ENCODE results near the gene ACTA2.

The ACTA2 gene

GRCh38 chr10:88915781-88916180 is 36.8 kb downstream of the ACTA2 start:
- TF ChIP-seq CREB5 (CRISPR knock-in tag; IDR thresholded peaks at IDR 0.05; ENCODE audit: low read depth) (no peak), ESRRG (CRISPR knock-in tag; IDR thresholded peaks at IDR 0.05) (no peak), RARB (CRISPR knock-in tag; IDR thresholded peaks at IDR 0.05) (no peak), ARNTL (CRISPR knock-in tag; IDR thresholded peaks at IDR 0.05; ENCODE audit: borderline replicate concordance, low read depth) (no peak), ZNF8 (CRISPR knock-in tag; IDR thresholded peaks at IDR 0.05) (no peak), POU6F1 (CRISPR knock-in tag; IDR thresholded peaks at IDR 0.05; ENCODE audit: borderline replicate concordance, low read depth) (no peak), GLIS3 (CRISPR knock-in tag; IDR thresholded peaks at IDR 0.05) (no peak), TSHZ2 (CRISPR knock-in tag; IDR thresholded peaks at IDR 0.05) (no peak), TCF4 (CRISPR knock-in tag; IDR thresholded peaks at IDR 0.05; ENCODE audit: borderline replicate concordance) (no peak), PATZ1 (CRISPR knock-in tag; IDR thresholded peaks at IDR 0.05; ENCODE audit: borderline replicate concordance) (no peak), BACH2 (CRISPR knock-in tag; IDR thresholded peaks at IDR 0.05; ENCODE audit: borderline replicate concordance) (no peak), ZFP30 (CRISPR knock-in tag; IDR thresholded peaks at IDR 0.05) (no peak)
- ATAC-seq, result no peak; the same call in 2 of the 3 replicates

GRCh38 chr10:88913788-88914187 is 38.8 kb downstream of the ACTA2 start:
- TF ChIP-seq PATZ1 (CRISPR knock-in tag; IDR thresholded peaks at IDR 0.05; ENCODE audit: borderline replicate concordance), result peak; percentile 29; the same call in 1 of the 2 replicates
- TF ChIP-seq ESRRG (CRISPR knock-in tag; IDR thresholded peaks at IDR 0.05), result no peak
- no peak for TF ChIP-seq ZC3H10 (CRISPR knock-in tag; IDR thresholded peaks at IDR 0.05)
- peak; percentile 74 for TF ChIP-seq ISL1 (CRISPR knock-in tag; IDR thresholded peaks at IDR 0.05)
- peak; percentile 52 for ATAC-seq

- TF ChIP-seq TSHZ2 (CRISPR knock-in tag; IDR thresholded peaks at IDR 0.05) (peak; percentile 54; the same call in 1 of the 2 replicates), ZNF70 (CRISPR knock-in tag; IDR thresholded peaks at IDR 0.05) (peak; percentile 90), POU6F1 (CRISPR knock-in tag; IDR thresholded peaks at IDR 0.05; ENCODE audit: borderline replicate concordance, low read depth) (no peak), ISL1 (CRISPR knock-in tag; IDR thresholded peaks at IDR 0.05) (peak; percentile 63), CSDC2 (CRISPR knock-in tag; IDR thresholded peaks at IDR 0.05) (peak; percentile 45; the same call in 1 of the 2 replicates), ARNTL (CRISPR knock-in tag; IDR thresholded peaks at IDR 0.05; ENCODE audit: borderline replicate concordance, low read depth) (no peak)
- peak; percentile 45 for ATAC-seq
Measured at GRCh38 chr10:88913127-88913526, 39.4 kb downstream of the ACTA2 start.

Measured in SK-N-SH treated with all-trans-retinoic acid at 6 μM for 48 hours (cell line).